Measurements from ENCODE around the gene ZNRD2.
"Not testable (repeated sequence)": the region's sequence is repeated elsewhere in the genome, so short reads cannot be mapped to it uniquely, and the experiment has no call there.

The ZNRD2 gene

DNA sequence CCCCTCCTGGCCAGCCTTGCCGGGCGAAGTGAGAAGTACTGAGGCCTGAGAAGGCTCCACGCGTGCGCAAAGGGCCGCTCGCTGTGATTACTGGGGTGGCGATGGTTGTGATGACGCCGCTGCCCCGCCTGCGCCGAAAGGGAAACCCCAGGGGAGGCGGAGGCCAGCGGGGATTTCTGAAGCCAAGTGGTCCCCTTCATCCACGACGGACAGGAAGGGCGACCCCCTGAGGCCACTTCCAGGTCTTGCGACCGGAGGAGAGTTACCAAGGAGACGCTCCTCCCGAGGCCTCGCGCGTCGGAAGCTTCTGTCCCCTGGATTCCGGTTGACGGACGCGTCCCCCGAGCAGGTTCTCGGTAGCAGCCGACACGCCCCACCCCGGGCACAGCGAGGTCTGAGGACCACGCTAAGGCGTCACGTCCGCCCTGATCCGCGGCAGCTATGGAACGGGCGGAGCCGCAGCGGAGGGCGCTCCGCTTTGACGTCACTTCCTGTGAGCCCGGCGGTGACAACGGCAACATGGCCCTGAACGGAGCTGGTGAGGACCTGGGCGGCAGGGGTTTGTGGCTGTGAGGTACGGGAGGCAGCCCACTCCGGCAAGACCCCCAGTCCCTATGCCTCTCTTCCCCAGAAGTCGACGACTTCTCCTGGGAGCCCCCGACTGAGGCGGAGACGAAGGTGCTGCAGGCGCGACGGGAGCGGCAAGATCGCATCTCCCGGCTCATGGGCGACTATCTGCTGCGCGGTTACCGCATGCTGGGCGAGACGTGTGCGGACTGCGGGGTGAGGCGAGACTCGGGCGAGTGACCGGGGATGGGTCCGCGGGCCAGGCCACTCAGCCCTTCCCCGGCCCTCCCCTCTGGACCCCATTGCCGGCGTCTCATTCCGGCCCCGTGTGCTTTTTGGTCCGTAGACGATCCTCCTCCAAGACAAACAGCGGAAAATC, at the start of gene ZNRD2:
TSS of gene ZNRD2 (plus strand) at position 505 of the 946 bp plus-strand sequence. CDS start at position 520, 15 bp downstream.
- peak; percentile 91 to 97 for DNase-seq (ENCODE audit: low read depth in 2 of 2, low spot score in 1 of 2)

- not testable (repeated sequence) for DNase-seq (ENCODE audit: low read depth in 2 of 2, low spot score in 1 of 2)
These were observed 48.3 kb upstream of the ZNRD2 start for GRCh38 chr11:65521777-65522521.

DNA sequence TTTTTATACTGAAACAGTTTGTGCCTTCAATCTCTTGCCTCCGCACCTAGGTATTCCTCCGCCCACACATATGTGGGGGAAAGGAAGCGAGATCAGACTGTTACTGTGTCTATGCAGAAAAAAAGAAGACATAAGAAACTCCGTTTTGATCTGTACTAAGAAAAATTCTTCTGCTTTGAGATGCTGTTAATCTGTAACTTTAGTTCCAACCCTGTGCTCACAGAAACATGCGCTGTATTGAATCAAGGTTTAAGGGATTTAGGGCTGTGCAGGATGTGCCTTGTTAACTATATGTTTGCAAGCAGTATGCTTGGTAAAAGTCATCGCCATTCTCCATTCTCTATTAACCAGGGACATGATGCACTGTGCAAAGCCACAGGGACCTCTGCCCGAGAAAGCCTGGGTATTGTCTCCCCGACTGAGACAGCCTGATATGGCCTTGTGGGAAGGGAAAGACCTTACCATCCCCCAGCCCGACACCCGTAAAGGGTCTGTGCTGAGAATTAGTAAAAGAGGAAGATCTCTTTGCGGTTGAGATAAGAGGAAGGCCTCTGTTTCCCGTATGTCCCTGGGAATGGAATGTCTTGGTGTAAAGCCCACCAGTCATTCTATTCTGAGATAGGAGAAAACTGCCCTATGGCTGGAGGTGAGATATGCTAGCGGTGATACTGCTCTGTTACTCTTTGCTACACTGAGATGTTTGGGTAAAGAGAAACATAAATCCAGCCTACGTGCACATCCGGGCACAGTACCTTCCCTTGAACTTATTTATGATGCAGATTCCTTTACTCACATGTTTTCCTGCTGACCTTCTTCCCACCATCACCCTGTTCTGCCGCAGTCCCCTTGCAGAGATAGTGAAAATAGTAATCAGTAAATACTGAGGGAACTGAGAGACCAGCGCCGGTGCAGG, 47.3 kb upstream of the ZNRD2 start:
- not testable (repeated sequence) for DNase-seq (ENCODE audit: low read depth in 2 of 2, low spot score in 1 of 2)

GRCh38 chr11:65523631-65523968, 46.7 kb upstream of the ZNRD2 start:
- not testable (repeated sequence) for DNase-seq (ENCODE audit: low read depth in 2 of 2, low spot score in 1 of 2)

- no peak for DNase-seq (ENCODE audit: low read depth in 2 of 2, low spot score in 1 of 2)
These were observed 46.1 kb upstream of the ZNRD2 start for GRCh38 chr11:65524014-65524740.

GRCh38 chr11:65524741-65525545, 45.3 kb upstream of the ZNRD2 start, which contains the start of gene SCYL1:
SCYL1 (plus strand) TSS chr11:65525083; CDS start chr11:65525154, 71 bp downstream.
- peak; percentile 57 to 66 for DNase-seq (ENCODE audit: low read depth in 2 of 2, low spot score in 1 of 2)

GRCh38 chr11:65525546-65526480, 44.5 kb upstream of the ZNRD2 start:
- no peak for DNase-seq (ENCODE audit: low read depth in 2 of 2, low spot score in 1 of 2)

GRCh38 chr11:65526744-65527143, 43.5 kb upstream of the ZNRD2 start:
- no peak for DNase-seq (ENCODE audit: low read depth in 2 of 2, low spot score in 1 of 2)

DNA sequence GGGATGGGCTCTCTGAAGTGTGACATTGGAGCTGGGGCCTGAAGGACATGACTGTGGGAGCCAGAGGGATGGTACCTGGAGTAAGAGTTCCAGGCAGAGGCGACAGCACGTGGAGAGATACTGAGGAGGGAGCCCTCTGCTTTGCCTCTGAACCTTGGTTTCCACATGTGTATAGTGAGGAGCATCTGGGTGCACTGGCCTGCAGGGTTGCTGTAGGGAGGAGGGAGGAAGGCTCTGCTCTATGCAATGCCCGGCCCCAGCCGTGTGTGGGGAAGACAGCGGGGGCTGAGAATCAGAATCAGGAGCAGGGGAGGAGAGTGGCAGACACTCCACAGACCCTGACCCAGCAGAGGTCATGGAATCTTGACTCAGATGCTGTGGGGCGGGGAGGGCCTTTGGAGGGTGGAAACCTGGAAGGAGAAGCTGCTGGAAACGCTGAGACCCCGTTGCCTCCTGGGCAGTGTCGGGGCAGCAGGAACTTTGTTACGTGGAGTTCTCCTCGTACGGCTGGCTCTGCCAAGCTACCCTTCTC, 41.4 kb upstream of the ZNRD2 start:
- no peak for DNase-seq (ENCODE audit: low read depth in 2 of 2, low spot score in 1 of 2)

- DNase-seq (ENCODE audit: low read depth in 2 of 2, low spot score in 1 of 2) = no peak
These were observed 40.7 kb upstream of the ZNRD2 start for GRCh38 chr11:65529475-65530156.

DNA sequence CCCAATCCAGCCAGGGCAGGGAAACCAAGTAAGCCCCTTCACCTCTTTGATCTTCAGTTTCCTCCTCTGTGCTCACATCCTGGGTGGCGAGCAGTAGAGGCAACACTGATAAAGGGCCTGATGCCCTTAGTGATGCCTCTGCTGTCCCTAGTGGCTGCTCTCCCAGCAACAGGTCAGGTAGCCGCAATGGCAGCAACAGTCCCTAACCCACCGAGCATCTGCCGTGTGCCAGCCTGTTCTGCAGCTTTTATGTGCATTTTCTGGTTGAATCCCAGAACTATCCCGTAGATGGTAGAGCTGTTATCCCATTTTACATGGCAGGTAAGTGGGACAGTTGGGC, 40.1 kb upstream of the ZNRD2 start:
- no peak for DNase-seq (ENCODE audit: low read depth in 2 of 2, low spot score in 1 of 2)

- DNase-seq (ENCODE audit: low read depth in 2 of 2, low spot score in 1 of 2) = no peak
These were observed 37.8 kb upstream of the ZNRD2 start for GRCh38 chr11:65532388-65533064.

DNA sequence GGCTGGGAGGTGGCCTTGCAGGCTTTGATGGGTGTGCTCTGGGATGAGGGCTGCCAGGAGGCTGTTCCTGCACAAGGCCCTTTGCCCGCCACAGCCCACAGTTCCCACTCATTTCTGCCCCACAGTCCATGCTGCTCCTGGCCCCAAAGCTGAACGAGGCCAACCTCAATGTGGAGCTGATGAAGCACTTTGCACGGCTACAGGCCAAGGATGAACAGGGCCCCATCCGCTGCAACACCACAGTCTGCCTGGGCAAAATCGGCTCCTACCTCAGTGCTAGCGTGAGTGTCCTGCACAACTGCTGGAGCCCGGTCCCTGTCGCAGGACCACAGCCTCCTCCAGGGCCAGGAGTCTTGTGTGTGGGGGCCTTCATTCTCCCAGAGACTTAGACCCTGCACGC, 35.2 kb upstream of the ZNRD2 start:
- no peak for DNase-seq (ENCODE audit: low read depth in 2 of 2, low spot score in 1 of 2)

DNA sequence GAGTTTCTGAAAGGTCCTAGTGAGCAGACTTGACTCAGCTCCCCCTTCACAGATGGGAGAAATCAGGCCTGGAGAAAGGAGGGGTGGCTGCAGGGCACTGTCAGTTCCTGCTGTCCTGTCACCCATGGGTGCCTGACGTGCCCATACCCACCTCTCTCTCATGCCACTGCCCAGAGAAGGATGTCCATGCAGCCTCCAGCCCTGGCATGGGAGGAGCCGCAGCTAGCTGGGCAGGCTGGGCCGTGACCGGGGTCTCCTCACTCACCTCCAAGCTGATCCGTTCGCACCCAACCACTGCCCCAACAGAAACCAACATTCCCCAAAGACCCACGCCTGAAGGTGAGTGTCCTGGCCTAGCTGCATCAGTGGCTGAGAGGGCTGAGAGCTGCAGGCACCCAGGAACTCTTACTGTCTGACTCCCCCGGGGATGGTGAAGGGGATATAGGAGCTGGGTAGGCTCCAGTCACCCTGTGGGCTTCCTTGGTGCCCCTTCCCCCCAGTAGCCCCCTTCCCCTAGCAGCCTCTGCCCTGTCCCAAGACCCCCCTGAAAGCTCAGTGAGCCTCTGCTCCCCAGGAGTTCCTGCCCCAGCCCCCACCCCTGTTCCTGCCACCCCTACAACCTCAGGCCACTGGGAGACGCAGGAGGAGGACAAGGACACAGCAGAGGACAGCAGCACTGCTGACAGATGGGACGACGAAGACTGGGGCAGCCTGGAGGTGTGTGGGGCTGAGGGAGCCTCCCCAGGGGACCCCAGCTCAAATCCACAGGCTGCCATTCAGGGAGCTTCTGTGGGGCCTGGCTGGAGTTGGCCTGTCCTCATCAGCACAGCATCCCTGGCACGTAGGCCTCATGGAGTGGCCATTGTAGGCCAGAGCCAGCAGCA, 33.6 kb upstream of the ZNRD2 start:
- DNase-seq (ENCODE audit: low read depth in 2 of 2, low spot score in 1 of 2) = no peak

GRCh38 chr11:65537296-65537597, 33.0 kb upstream of the ZNRD2 start:
- no peak for DNase-seq (ENCODE audit: low read depth in 2 of 2, low spot score in 1 of 2)

DNA sequence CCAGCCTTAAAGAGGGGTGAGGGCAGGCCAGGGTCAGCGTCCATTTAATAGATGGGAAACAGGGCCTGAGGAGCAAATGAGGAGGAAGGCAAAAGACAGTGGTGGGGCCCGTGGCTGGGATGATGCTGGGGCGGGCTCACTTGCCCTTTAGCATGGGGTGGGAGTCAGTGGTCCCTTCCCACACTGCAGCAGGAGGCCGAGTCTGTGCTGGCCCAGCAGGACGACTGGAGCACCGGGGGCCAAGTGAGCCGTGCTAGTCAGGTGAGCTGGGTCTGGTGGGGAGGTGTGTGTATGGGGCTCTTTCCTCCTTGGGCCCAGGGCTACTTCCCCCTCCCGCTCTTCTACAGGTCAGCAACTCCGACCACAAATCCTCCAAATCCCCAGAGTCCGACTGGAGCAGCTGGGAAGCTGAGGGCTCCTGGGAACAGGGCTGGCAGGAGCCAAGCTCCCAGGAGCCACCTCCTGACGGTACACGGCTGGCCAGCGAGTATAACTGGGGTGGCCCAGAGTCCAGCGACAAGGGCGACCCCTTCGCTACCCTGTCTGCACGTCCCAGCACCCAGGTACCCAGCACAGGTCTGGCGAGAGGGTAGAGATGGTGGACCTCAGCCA, 32.6 kb upstream of the ZNRD2 start:
- DNase-seq (ENCODE audit: low read depth in 2 of 2, low spot score in 1 of 2) = no peak

All from stimulated activated CD8-positive, alpha-beta memory T cell treated with anti-CD3 and anti-CD28 coated beads, Interleukin-4, amount 100 ng/mL, for 4 hours (primary cell).